HG02588 (cell line): ENCODE results near the gene SLC34A1.
A peak's percentile ranks its signal among the peaks of the same experiment; 100 is the strongest.
"Not testable (repeated sequence)": the region's sequence is repeated elsewhere in the genome, so short reads cannot be mapped to it uniquely, and the experiment has no call there.

Source experiments
- ATAC-seq: cut with Tn5 transposase; IDR thresholded peaks from one replicate; pipeline ENCODE4 v1.9.1; 2021; ENCODE audit warnings: mild to moderate bottlenecking, moderate library complexity; ENCODE audit not compliant: unreplicated experiment

Gene SLC34A1

DNA sequence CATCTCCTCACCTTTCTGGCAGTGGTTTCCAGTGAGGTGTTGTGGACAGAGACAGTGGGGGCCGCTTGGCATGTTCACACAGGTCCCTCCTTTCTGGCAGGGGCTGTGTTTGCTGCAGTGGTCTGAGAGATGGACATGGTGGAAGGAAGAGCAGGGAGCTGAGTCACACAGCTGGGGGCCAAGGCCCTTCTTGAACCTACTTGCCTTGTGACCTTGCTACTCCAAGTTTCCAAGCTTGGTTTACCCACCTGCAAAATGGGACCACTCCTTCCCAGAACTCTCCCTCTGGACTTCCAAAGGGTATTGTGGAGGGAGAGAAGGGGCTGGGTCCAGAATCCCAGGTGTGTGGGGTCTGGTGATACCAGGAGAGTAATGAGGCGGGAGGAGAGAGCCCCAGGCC is 21.1 kb downstream of the SLC34A1 start:
- no peak for ATAC-seq

DNA sequence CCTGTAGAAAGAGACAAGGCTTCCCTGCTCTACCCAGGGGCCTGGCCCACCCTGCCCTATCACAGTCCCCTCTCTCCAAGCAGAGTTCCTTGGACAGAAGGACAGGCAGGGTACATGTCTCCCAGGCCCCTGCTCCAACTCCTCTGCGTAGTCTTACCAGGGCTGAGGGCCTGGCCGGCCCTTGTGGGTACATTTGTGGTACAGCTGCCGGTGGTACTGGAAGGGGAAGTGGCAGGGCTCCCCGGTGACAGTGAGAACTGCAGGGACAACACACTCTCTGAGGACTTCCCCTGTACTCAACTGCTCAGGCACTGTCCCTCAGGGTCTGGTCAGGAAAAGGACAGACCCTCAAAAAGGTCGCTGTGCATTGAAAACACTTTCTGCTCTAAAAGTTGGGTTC is 21.6 kb downstream of the SLC34A1 start:
- no peak for ATAC-seq

DNA sequence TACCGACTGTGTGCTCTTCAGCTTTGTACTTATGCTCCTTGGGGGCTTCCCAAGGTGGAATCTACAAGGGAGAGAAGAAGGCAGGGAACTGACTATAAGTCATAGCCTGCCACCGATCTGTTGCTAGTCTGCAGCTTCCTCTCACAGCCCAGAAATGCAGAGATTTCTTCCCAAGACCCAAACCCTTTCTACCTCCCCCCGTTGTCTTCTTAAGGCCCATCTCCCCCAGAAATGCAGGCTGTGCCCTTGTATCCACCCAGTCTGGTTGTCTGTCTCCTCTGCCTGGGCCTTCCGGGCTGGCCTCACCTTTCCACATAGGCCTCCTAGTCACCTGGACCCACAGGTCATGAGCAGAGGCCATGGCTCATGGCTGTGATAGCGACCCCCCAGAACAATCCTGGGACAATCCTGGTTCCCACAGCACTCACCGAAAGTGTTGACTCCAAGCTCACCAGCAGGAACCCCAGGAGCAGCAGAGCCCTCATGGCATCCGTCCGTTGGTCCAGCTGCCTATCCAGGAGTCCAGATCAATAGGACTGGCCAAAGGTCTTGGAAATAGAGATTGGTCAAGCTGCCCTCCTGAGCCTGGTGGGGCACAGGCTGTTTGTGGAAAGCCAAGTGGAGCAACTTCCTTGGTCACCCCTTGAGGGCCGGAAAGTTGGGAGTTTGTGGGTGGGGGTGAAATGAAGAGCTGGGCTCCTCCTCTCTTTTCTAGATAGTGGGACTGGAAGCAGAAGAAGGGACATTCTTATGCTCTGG is 25.0 kb downstream of the SLC34A1 start, which contains the start of gene F12:
Gene F12, minus strand, starts transcription at position 522 of the 759 bp plus-strand sequence. Its CDS starts 37 bp downstream, at position 485.
- ATAC-seq, result no peak

DNA sequence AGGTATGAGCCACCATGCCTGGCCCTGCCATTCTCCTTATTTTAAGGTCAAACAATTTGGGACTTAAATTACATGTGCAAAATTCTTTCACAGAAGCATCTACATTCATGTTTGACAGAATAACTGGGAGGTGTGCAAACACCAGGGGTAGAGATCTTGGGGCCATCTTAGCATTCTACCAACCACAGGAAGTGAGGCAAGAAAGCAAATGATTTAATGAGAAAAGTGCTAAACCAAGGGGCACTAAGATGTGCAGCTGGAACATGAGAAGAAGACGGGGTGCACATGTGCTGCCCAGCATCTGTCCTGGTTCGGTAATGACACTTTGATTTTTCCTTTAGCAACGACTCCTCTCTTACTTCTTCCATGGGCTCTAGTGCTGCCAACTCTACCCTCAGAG is 26.3 kb downstream of the SLC34A1 start:
- ATAC-seq, result no peak

DNA sequence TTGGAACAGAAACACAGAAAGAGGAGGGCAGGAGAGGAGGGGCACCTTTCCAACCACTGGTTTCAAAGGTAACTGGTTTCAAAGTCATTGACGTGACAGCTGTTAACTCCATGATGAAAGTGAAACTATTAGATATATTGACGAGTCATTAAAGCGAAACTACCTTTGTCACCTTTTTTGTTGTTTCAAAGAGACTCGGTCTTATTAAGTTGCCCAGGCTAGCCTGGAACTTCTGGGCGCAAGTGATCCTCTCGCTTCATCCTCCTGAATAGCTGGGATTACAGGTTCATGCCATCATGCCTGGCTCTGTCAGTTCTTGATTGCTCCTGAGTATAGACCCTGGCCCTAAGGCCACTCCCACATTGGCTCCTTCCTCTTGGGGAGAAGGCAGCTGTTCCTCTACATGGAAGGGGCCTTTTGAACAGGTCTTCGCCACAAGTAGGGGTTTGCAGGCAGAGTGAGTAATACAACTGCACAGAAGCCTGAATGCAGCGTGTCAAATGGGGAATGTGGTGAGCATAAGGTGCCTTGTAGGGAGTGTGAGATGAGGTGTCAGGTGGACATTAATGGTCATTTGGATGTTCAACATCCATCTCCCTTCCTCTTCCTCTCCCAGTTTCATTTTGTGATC is 28.5 kb downstream of the SLC34A1 start:
- peak; percentile 53 for ATAC-seq

DNA sequence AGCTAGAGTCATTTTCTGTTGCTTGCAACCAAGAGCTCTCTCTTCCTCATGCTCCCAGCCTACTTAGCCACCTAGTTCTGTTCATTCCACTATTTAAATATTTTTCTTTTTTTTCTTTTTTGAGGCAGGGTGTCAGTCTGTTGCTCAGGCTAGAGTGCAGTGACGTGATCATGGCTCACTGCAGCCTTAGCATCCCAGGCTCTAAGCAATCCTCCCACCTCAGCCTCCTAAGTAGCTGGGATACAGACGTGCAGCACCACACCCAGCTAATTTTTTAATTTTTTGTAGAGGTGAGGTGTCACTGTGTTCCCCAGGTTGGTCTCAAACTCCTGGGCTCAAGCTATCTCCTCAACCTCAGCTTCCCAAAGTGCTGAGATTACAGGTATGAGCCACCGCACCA is 30.2 kb downstream of the SLC34A1 start:
- ATAC-seq, result no peak

DNA sequence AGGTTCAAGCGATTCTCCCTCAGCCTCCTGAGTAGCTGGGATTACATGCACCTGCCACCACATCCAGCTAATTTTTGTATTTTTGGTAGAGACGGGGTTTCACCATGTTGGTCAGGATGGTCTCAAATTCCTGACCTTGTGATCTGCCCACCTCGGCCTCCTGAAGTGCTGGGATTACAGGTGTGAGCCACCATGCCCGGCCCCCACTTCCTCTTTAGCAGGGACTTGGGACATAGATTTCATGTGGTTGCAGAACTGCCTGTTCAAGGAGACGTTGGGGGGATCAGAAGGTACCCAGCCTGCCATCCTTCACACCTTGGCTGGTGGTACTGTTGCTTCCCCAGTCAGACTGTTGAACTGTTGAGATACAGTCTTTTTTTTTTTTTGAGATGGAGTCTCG is 32.8 kb downstream of the SLC34A1 start:
- ATAC-seq, result not testable (repeated sequence)

DNA sequence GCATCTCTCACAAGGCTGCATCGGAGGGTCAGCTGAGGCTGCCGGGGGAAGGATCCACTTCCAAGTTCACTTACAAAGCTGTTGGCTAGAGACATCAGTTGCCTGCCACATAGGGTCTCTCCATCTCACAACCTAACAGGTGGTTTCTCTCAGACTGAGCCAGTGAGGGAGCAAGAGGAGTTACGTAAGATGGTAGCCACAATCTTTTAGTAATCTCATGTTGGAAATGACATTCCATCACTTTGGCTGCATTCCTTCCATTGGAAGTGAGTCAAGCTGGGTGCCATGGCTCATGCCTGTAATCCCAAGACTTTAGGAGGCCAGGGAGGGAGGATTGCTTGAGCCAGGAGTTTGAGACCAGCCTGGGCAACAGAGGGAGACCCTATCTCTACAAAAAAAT is 34.8 kb downstream of the SLC34A1 start:
- ATAC-seq, result no peak

DNA sequence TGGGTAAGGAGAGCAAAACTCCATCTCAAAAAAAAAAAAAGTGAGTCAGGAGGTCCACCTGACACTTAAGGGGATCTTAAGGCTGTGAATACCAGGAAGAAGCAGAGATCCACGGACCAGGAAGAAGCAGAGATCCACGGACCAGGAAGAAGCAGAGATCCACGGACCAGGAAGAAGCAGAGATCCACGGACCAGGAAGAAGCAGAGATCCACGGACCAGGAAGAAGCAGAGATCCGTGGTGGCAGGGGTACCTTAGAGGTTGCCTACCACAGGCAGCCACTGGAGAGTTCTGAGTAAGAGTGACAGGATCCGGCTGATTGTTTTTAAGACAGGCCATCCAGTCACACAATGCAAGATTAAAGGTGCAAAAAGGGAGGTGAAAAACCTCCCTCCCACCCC is 36.2 kb downstream of the SLC34A1 start:
- not testable (repeated sequence) for ATAC-seq

DNA sequence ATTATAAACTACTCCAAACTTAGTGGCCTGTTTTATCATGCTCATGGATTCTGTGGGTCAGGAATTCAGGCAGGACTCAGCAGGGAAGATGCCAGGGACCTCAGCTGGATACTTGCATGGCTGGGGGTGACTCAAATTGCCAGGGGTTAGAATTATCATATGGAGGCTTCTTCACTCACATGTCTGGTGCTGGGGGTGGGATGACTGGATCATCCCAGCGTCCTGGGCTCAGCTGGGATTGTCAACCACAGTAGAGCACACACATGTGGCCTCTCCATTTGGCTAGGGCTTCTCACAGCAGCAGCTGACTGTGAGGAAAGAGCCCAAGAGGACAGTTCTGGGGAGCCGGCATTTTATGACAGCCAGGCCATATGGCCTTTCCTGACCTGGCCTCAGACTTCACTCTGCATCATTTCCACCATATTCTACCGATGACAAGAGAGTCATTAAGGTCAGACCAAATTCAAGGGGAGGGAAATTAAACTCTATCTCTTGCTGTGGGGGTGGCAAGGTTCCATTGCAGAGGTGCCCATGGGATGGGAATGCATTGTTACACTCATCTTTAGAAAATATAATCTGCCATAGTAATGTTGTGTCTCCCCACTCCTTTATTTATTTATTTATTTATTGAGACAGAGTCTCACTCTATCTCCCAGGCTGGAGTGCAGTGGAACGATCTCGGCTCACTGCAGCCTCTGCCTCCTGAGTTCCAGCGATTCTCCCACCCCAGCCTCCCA is 37.0 kb downstream of the SLC34A1 start:
- ATAC-seq, result no peak

DNA sequence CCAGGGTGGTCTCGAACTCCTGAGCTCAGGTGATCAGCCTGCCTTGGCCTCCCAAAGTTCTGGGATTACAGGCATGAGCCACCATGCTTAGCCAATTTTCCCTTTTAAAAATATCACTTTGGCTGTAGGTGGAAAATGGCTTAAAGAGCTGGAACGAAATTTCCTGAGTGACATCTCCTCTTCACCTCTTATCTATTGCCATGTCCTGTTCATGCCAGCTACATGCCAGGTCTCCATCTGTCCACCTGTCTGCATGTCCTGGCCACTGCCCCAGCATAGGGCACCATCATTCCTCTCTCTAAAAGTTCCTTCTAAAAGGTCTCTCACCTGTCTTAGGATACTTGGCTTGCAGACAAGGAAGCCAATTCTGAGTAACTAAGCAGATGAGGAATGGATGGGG is 39.4 kb downstream of the SLC34A1 start:
- no peak for ATAC-seq

DNA sequence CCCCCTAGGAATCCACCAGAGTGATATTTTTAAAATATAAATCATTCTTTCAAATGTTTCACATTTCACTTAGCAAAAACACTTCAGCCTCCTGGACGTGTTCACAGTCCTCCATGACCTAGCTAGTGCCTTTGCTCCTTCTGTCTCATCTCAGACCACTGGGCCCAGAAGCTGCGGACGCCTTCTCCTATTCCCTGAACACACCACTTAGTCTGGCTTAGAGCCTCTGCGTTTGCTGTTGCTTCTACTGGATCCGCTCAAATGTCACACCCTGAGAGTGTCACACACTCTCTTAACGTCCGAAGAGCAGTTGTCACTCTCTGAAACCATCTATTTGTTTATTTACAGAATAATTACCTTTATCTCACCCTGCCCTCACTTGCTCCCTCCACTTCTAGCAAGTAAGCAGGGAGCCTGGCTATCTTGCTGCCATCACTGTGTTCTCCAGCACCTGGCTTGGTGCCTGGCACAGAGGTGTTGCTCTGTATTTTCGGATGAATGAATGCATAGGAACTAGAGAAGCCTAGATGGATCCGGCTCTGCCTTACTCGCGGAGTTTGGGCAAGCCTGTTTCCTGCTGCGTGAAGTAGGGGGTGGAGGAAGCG is 41.1 kb downstream of the SLC34A1 start:
- ATAC-seq, result no peak

DNA sequence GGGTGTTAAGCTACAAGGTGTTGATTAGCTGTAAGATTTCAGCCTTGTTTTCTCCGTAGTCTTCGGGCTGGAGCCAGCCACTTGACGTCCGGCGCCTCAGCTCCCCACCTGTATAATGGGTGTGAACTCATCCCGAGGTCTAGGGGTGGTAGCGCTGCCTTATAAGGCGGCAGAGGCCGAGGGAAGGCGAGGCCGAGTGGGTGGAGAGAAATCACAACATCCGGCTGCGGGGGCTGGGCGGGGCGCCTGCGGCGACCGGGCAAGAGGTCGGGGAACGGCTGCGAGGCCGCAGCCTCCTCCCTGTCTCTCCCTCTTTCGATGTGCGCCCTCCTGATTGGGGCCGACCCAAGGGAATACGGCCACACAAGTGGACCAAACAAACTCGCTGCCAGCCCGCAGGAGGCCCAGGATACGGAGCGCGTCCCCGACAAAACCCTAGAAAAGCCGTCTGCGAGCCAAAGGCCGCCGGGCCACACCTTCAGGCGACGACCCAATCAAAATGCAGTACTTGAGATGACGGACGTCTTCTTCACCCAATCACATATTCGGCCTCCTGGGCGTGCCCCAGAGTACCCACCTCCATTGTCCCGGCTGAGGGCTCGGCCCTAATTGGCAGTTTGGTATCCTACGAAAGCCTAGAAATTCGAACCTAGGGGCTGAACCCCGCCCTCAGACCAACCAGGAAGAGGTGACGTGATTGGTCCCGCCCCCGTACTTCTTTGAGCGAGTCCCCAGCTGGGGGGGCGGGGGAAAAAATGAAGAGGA is 41.7 kb downstream of the SLC34A1 start:
- peak; percentile 72 for ATAC-seq

DNA sequence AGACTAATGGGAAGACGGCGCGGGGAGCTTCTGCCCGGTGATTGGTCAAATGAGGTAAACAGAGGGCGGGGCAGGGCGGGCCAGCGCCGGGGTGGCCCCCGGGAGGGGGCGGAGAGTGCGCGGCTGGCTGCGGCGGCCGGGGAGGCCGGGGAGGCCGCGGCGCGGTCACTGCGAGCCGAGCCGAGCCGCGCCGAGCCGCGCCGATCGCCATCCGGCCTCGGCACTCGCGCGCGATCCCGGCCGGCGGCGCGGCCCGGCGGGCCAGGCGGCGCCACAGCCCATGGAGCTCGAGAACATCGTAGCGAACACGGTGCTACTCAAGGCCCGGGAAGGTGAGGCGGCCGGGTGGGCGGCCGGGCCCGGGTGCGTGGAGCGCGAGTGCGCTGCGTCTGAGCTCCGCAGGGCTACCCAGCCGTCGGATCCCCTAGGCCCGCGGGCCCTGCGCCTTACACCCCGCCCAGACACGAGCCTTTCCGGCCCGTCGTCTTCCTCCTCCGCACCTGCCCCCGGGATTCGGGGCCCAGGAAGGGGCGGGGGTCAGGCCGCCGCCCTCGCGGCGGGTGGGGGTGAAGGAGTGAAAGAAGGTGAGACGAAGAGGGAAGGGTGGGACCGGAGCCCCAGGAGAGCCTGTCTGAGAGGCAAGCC is 42.5 kb downstream of the SLC34A1 start, which contains the start of gene GRK6:
Gene GRK6, plus strand, starts transcription at position 111 of the 645 bp plus-strand sequence. Its CDS starts 170 bp downstream, at position 281.
- peak; percentile 56 for ATAC-seq

DNA sequence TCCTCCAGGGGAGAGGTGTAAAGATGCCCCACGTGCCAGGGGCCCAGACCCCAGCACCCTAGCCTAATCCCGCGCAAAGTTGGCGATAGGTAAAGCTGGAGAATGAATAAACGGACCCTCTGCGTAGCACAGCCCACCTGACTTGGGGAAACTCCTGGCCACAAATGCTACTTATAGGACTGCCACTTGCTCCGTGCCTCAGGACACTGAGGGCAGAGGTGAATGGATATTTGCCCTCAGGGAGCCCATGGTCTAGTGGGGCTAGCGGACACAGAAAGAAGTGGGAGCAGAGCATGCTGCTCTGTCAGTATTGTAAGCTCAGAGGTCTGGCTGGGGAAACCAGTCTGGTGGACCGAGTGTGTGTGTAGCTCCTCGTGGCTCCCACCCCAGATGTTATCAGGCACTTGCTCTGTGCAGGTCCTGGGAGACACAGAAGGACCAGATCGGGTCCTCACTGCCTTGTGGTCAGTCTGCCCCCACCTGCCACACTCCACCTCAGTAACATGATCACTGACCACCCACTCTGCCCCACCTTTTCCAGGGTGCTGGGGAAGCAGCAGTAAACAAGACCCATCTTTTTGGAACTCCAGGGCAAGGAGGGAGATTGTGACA is 43.1 kb downstream of the SLC34A1 start:
- ATAC-seq, result no peak

DNA sequence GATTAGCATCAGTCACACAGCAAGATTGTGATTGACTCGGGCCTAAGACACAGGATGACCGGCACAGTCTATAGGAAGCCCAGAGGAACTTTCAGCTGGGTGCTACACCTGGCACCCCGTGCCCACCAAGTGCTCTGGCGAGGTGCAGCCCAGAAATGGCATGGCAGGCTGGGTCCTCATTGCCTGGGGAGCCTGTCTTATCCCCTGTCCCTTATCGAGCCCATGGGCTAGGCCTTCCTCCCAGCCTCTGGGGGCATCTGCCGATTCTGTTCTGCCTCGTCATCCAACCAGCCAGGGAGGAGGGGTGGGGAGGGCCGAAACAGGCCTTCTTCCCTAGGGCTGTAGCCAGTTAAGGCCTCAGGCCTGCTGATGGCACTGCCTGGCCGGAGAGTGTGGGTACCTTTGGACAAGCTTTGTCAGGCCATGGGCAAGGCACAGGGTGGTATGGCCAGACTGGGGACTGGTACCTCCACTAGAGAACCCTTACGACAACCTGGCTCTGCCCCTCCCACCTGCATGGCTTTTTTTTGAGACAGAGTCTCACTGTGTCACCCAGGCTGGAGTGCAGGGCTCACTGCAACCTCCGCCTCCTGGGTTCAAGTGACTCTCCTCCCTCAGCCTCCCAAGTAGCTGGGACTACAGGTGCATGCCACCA is 43.8 kb downstream of the SLC34A1 start:
- no peak for ATAC-seq

DNA sequence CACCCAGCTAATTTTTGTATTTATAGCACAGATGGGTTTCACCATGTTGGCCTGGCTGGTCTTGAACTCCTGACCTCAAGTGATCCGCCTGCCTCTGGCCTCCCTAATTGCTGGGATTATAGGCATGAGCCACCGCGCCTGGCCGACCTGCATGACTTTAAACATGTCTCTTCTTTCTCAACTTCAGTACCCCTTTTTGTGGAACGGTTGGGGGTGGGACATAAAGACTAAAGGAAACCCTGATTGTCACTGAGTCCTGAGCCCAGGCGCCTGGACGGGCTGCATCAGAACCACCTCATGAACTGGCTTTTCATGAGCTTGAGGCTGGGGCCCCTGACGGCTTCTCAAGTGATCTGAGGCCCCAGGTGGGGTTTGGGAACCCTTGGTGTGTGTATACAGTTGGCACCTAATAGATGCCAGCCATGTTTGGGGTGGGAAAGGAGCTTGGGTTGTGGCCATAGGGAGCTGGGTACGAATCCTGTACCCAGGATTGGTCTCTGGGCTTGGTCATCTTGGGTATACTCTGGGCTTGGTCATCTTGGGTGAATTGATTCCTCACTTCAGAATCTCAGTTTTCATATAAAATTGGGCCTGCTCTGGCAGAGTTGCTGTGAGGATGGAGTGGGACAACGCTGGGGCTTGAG is 44.5 kb downstream of the SLC34A1 start:
- ATAC-seq, result no peak

DNA sequence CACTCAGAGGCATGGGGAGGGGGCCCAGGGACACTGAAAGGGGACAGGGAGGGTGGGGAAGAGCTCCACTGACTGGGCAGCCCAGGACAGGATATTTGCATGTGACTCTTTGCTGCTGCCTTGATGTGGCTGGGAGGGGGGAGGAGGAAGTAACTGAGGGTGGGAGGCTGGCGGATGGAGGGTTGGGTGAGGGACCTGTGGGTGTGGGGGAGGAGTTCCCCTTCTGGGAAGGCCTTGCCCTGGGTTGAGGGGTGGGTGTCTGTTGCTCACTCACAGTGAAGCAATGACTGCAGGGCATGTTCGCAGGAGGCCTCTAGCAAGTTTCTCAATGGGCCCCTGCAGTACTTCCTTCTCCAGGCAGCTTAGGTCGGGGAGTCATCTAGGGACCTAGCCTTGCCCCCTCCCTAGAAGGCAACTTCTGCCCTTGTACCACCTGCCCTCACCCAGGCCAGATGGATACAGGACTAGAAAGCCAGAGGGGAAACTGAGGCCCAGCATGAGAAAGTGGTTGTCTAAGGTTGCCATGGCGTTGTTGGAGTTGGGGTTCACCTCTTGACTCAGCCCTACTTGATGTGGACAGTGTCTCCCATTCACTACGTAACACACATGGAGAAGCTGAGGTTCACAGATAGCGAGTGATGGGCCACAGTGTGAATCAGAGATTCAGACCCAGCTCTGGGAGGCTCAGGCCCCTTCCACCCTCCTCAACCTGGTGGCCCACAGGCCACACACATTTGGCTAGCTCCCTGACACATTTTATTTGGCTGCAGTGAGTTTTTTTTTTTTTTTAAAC is 45.2 kb downstream of the SLC34A1 start:
- ATAC-seq, result no peak
